GM20000 (cell line): Measurements from ENCODE around the gene ACIN1.

ENCODE experiments used
- DNase-seq: peaks from one replicate; pipeline ENCODE4 v3.0.0; 2012; ENCODE audit warnings: low spot score
- CTCF ChIP-seq: IDR thresholded peaks from 2 replicates; pipeline ENCODE4 v1.5.1; 2012; ENCODE audit warnings: mild to moderate bottlenecking, control low read depth; ENCODE audit errors: extremely low read depth, missing control alignments

ACIN1 gene

DNA sequence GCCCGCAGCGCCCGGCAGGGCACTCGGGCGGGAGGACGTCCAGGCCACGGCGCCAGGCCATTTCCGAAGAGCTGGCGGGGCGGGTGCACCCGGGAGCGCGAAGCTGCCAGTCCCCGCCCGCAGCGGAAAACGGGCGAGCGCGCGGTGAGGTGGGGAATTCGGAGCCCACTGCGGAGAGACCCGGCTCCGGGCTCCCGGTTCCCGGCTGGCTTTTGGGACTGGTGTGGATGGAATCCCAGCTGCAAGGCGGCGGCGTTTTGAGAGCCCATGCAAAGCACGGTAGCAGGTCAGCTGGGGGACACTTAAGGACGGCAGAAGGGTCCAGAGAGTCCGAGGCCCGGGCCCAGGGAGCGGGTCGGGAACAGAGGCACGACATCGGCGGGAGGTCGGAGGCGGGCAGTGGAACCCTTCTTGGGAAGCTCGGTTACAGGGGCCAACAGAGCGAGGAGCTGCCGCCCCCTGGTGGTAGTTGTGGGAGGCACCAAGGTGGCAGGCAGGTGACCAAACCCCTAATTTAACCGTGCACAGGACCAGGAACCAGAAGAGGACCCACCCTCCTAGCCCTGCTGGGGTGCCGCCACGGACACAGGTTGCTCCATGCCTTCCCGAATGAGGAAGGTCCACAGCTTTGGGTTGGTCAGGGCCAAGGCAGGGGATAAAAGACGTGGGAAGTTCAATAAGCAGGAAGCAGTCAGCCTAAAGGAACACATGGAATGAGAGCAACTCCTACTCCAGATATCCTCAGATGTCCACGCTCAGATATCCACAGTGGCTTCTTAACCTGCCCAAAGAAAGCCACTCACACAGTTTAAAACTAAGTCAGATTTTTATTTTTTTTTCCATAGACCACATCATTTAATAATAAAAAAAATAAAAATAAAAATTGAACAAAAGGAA, 36.9 kb downstream of the ACIN1 start:
- peak; percentile 95 for DNase-seq
- TF ChIP-seq CTCF: peak; percentile 94

DNA sequence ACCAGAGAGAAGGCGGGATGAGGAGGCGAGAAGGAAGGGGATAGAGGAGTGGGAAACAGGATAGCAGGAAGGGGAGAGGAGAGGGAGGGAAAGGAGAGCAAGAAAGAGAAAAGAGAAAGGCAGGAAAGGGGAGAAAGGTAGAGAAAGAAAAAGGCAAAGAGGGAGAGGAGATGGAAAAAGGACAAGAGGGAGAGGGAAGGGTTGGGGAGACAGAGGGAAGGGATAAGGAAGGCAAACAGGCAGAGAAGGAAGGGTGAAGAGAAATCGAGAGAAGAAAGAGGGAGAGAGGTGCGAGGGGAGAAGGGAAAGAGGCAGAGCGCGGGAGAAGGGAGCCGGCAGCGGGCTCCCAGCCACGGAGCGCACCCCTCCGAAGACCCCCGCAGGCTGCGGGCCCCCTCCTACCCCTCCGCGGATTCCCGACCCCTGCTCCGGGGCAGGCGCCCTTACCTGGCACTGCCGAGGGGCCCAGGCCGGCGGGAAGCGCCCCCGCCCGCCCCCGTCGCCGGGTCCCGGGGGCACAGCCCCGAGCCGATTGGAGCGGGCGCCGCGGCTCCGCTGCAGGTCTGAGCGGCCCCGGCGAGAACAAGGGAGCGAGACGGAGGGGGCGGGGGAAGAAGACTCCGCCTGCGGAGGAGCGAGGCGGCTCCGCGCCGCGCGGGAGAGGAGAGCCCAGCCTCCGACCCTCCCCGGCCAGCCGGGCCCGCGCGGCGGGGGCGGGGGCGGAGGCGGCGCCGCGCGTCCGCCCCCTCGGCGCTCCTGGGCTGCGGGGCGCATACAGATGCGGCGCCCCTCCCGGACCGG, 37.8 kb downstream of the ACIN1 start, which contains the start of gene CDH24:
Gene CDH24 (minus strand): TSS at position 565 of the 801 bp plus-strand sequence. CDS start 1,787 bp downstream, outside the sequence.
- TF ChIP-seq CTCF: no peak
- peak; percentile 95 for DNase-seq

- peak; percentile 95 for DNase-seq
Observed at GRCh38 chr14:23056145-23056955, 38.6 kb downstream of the ACIN1 start.

DNA sequence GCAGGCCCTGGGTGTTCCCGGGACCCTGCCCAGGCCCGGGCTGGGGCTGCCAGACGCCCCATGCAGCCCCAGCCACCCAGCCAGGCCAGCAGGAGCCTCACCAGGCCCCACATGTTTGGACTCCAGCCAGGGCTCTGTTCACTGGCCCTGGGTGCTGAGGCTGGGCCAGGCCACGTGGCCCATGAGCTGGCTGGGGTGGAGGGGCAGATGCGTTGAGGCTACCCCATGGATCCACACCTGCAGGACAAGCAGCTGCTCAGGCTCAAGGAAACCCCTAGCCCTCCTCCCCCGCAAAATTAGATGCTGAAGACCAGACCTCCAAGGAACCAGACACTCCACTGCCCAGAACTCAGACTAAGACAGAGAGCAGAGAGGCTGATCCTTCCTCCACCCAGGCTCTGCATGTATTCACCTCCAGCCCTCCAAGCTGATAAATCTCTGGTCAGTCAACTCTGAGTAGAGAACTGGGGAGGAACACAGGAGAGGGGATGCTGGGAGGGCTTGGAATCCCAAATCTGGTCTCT, 39.3 kb downstream of the ACIN1 start:
- no peak for TF ChIP-seq CTCF

More at GRCh38 chr14:23056145-23056955, 38.6 kb downstream of the ACIN1 start:
- TF ChIP-seq CTCF: peak; percentile 69

GRCh38 chr14:23055147-23055550, 39.8 kb downstream of the ACIN1 start:
- TF ChIP-seq CTCF: no peak
- DNase-seq: no peak

More for the DNA sequence above, 39.3 kb downstream of the ACIN1 start:
- no peak for DNase-seq

- DNase-seq: peak; percentile 60
Observed at GRCh38 chr14:23054000-23054811, 40.7 kb downstream of the ACIN1 start.

More at GRCh38 chr14:23054000-23054811, 40.7 kb downstream of the ACIN1 start:
- peak; percentile 19 for TF ChIP-seq CTCF
